ENCODE results near the gene LY9.

DNA sequence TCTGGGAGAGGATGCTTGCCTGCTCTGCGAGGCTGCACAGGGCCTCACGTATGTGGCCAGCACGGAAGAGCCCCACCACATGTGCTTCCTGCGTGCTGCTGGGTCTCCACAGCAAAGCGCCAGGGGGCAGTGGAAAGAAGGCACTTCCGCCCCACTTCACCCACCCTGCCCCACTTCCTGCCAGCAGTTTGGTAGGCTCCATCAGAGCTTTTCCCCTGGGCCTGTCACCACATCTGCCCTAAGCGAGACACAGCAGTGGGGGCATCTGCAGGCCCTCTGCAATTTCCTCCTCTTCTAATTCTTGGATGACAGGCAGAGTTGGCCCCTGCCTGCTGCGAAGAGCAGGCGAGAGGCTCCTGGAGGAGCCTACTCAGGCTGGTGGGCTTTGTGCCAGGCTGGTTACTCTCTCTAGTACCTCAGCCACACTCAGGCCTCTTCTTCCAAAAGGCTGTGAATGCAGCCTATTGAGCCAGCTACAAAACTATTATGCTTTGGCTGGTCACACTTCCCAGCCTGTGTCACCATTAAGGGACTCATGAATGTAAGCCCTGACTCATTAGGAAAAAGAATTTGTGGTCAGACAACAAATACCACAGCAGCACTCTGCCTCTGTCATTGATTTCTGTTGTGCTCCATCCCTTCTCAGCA, 41.7 kb downstream of the LY9 start:
- TF ChIP-seq ESRRA (IDR thresholded peaks at IDR 0.05; ENCODE audit: borderline replicate concordance, low read length) = no peak
- no peak for TF ChIP-seq RNF2 (IDR thresholded peaks at IDR 0.05; ENCODE audit: borderline replicate concordance, low read depth)
- TF ChIP-seq, protein P1, sequence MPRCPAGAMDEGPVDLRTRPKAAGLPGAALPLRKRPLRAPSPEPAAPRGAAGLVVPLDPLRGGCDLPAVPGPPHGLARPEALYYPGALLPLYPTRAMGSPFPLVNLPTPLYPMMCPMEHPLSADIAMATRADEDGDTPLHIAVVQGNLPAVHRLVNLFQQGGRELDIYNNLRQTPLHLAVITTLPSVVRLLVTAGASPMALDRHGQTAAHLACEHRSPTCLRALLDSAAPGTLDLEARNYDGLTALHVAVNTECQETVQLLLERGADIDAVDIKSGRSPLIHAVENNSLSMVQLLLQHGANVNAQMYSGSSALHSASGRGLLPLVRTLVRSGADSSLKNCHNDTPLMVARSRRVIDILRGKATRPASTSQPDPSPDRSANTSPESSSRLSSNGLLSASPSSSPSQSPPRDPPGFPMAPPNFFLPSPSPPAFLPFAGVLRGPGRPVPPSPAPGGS (IDR thresholded peaks at IDR 0.05) = no peak
- no peak for TF ChIP-seq HOXA7 (CRISPR knock-in tag; IDR thresholded peaks at IDR 0.05)
- no peak for TF ChIP-seq CTCF (IDR thresholded peaks at IDR 0.05)
- no peak for TF ChIP-seq EHMT2 (IDR thresholded peaks at IDR 0.05; ENCODE audit: low read depth)
- TF ChIP-seq TP53 (CRISPR knock-in tag; IDR thresholded peaks at IDR 0.05) = no peak
- TF ChIP-seq JUN (IDR thresholded peaks at IDR 0.05) = no peak
- no peak for TF ChIP-seq MAX (IDR thresholded peaks at IDR 0.05)
- no peak for TF ChIP-seq CHD2 (IDR thresholded peaks at IDR 0.05; ENCODE audit: low read length, partially characterized antibody)
